Kidney (tissue), 14 donors: ENCODE measurements around the gene MEI4. TPM values are rescaled to one million over a fixed set of nuclear protein-coding genes. Genes with fewer than 3 reads are reported as not detected.
A peak's percentile ranks its signal among the peaks of the same experiment; 100 is the strongest.

ENCODE experiments used
- DNase-seq, 5 donors: peaks; one replicate each; pipeline ENCODE4 v3.0.0-alpha.2; 2013 to 2020
- FAIRE-seq: peaks from 2 replicates; lab custom pipeline; 2012; peaks lifted over from hg19 to GRCh38; lab: Jason Lieb, UNC
- H3K27ac ChIP-seq, 2 donors: one replicate each; pipeline ENCODE4 v1.7.0; 2013; ENCODE audit warnings: low read depth in 2 of 2, low read length in 2 of 2, inconsistent platforms in 1 of 2
- H3K27me3 ChIP-seq: one replicate; pipeline ENCODE4 v1.7.1; 2013; ENCODE audit warnings: low read length, inconsistent platforms; ENCODE audit not compliant: control insufficient read depth, insufficient read depth
- H3K36me3 ChIP-seq, 3 donors: one replicate each; pipeline versions ENCODE4 v1.7.0 to v1.7.1; 2013; ENCODE audit warnings: low read length in 3 of 3, control low read depth in 1 of 3, inconsistent platforms in 1 of 3; ENCODE audit not compliant: insufficient read depth in 3 of 3, control insufficient read depth in 2 of 3
- H3K4me1 ChIP-seq, 3 donors: one replicate each; pipeline versions ENCODE4 v1.7.0 to v1.7.1; 2013; ENCODE audit warnings: low read length in 3 of 3, inconsistent platforms in 1 of 3, low read depth in 1 of 3; ENCODE audit not compliant: control insufficient read depth in 2 of 3, insufficient read depth in 2 of 3
- H3K4me3 ChIP-seq, 3 donors: one replicate each; pipeline versions ENCODE4 v1.7.0 to v1.8.1; 2013; ENCODE audit warnings: low read length in 3 of 3, control low read depth in 1 of 3, inconsistent platforms in 1 of 3
- H3K9ac ChIP-seq, 3 donors: one replicate each; pipeline versions ENCODE4 v1.7.0 to v1.7.1; 2013; ENCODE audit warnings: low read length in 3 of 3, control low read depth in 1 of 3, inconsistent platforms in 1 of 3
- H3K9me3 ChIP-seq, 3 donors: one replicate each; pipeline versions ENCODE4 v1.7.0 to v1.7.1; 2013; ENCODE audit warnings: low read length in 3 of 3, control low read depth in 1 of 3, inconsistent platforms in 1 of 3; ENCODE audit not compliant: control insufficient read depth in 2 of 3, insufficient read depth in 1 of 3
- intact Hi-C: fragments of 100-400 bp; cut with DNase I; formaldehyde crosslinking; loops from one replicate; pipeline ENCODE4 v1.11.1; 2022
- polyA plus RNA-seq: library from polyadenylated mRNA; stranded (reverse); fragments of 350-450 nt; fragmentation: Illumina TruSeq; extraction: RNeasy Lipid Tissue Mini Kit (QIAGEN cat#74804); gene quantifications from one replicate; pipeline ENCODE4 v1.2.3, GENCODE V29; 2014; ENCODE audit warnings: low read depth, low replicate concordance; ENCODE audit not compliant: insufficient read depth
- total RNA-seq: library from RNA; stranded (reverse); fragmentation: NEBNext Ultra II Directional; extraction: Animal tissue kit (Norgen Biotek cat#: 25700); gene quantifications from one replicate; pipeline ENCODE4 v1.2.1, GENCODE V29; 2021
- TF ChIP-seq, protein P1 (sequence below): IDR thresholded peaks from 3 replicates; pipeline ENCODE4 v1.5.1; 2012; ENCODE audit warnings: mild to moderate bottlenecking, moderate library complexity, borderline replicate concordance; ENCODE audit not compliant: insufficient read depth; ENCODE audit errors: extremely low read depth
- donor health status: control.
- donor health status: control.
- donor health status: control.
- donor health status: control.
- donor health status: control.
- donor health status: DM: yes; HTN: yes; CAD: no.
- donor health status: Normal renal cell carcinoma (clear cell type).

MEI4 gene
- total and polyA plus RNA-seq, 2 donors from 2014 or later = 1.2 to 2.3 TPM

GRCh38 chr6:77930382-77930781 lies 277.5 kb downstream of the MEI4 start:
- intact Hi-C loops = no loop called here
- H3K27ac ChIP-seq = no peak overlapping the region
- no peak for DNase-seq
- H3K4me3 ChIP-seq = no peak overlapping the region
- no peaks in the 10 kb centered on the region for H3K36me3 ChIP-seq
- no peaks in the 10 kb centered on the region for H3K27me3 ChIP-seq
- H3K9me3 ChIP-seq = no peaks in the 10 kb centered on the region
- no peaks in the 10 kb centered on the region for H3K4me1 ChIP-seq
- FAIRE-seq = no peak
- TF ChIP-seq, protein P1, sequence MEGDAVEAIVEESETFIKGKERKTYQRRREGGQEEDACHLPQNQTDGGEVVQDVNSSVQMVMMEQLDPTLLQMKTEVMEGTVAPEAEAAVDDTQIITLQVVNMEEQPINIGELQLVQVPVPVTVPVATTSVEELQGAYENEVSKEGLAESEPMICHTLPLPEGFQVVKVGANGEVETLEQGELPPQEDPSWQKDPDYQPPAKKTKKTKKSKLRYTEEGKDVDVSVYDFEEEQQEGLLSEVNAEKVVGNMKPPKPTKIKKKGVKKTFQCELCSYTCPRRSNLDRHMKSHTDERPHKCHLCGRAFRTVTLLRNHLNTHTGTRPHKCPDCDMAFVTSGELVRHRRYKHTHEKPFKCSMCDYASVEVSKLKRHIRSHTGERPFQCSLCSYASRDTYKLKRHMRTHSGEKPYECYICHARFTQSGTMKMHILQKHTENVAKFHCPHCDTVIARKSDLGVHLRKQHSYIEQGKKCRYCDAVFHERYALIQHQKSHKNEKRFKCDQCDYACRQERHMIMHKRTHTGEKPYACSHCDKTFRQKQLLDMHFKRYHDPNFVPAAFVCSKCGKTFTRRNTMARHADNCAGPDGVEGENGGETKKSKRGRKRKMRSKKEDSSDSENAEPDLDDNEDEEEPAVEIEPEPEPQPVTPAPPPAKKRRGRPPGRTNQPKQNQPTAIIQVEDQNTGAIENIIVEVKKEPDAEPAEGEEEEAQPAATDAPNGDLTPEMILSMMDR = no peak
- H3K9ac ChIP-seq = no peak overlapping the region

DNA sequence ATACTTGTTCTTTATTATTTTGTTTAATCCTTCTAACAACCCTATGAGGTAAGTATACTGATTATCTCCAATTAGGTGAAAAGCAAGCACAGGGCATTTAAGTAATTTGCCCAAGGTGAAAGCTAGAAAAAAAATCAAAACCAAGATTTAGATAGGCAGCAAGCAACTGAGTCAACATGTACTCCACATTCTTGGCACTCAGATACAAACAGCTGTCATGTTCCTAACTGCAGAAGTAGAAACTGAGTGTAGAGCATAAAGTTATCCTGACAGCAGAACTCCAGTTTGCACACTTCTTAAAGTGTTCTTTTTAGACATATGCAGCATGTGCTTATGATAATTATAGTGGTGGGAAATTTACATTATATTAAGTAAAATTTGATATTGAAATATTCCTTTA lies 278.1 kb downstream of the MEI4 start:
- FAIRE-seq (no peak), DNase-seq (no peak)
- no peaks in the 10 kb centered on the region for H3K9me3 ChIP-seq
- no peaks in the 10 kb centered on the region for H3K27me3 ChIP-seq
- intact Hi-C loops = no loop called here
- TF ChIP-seq, protein P1 = no peak
- H3K36me3 ChIP-seq = no peaks in the 10 kb centered on the region
- no peaks in the 10 kb centered on the region for H3K4me1 ChIP-seq
- no peak overlapping the region for H3K9ac ChIP-seq
- H3K4me3 ChIP-seq = no peak overlapping the region
- H3K27ac ChIP-seq = no peak overlapping the region

GRCh38 chr6:77962070-77962469 lies 309.2 kb downstream of the MEI4 start:
- H3K36me3 ChIP-seq = no peaks in the 10 kb centered on the region
- TF ChIP-seq, protein P1 = no peak
- H3K4me1 ChIP-seq = no peaks in the 10 kb centered on the region
- DNase-seq (no peak), FAIRE-seq (no peak)
- intact Hi-C loops = no loop called here
- H3K4me3 ChIP-seq = no peak overlapping the region
- H3K27me3 ChIP-seq = no peaks in the 10 kb centered on the region
- peaks cover 0 to 12% (median 2%) of the 10 kb centered on the region in 3 donors for H3K9me3 ChIP-seq
- no peak overlapping the region for H3K9ac ChIP-seq
- H3K27ac ChIP-seq = no peak overlapping the region

DNA sequence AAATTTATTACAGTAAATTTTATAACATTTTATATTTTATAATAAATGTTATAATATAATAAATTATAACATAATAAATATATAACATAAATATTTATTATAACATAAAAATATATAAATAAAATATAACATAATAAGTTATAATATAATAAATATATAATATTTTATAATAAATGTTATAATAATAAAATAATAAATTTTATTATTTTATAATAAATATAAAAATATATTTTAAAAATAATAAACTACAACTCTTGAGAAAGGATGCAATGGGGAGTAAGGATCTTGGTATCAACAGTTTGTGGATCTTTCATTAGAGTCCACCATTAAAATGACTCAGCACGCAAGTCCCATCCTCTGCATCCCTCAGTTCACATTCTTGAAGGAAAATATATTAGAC lies 312.6 kb downstream of the MEI4 start:
- H3K27me3 ChIP-seq = no peaks in the 10 kb centered on the region
- H3K9me3 ChIP-seq = peaks cover 0 to 7% (median 2%) of the 10 kb centered on the region in 3 donors
- no peaks in the 10 kb centered on the region for H3K36me3 ChIP-seq
- TF ChIP-seq, protein P1 = no peak
- intact Hi-C loops = no loop called here
- no peak overlapping the region for H3K27ac ChIP-seq
- FAIRE-seq (peak; percentile 99), DNase-seq (no peak)
- H3K9ac ChIP-seq = no peak overlapping the region
- H3K4me1 ChIP-seq = no peaks in the 10 kb centered on the region
- no peak overlapping the region for H3K4me3 ChIP-seq
